CD4-positive, alpha-beta T cell treated with Interleukin-6 at 100 ng/mL for 8 hours (primary cell): Measurements from ENCODE around the gene LARGE2.
"Not testable (repeated sequence)": the region's sequence is repeated elsewhere in the genome, so short reads cannot be mapped to it uniquely, and the experiment has no call there.

Source experiments
- DNase-seq: peaks from one replicate; pipeline ENCODE4 v3.0.0-alpha.2; 2020; ENCODE audit warnings: mixed read lengths, low spot score

The LARGE2 gene

DNA sequence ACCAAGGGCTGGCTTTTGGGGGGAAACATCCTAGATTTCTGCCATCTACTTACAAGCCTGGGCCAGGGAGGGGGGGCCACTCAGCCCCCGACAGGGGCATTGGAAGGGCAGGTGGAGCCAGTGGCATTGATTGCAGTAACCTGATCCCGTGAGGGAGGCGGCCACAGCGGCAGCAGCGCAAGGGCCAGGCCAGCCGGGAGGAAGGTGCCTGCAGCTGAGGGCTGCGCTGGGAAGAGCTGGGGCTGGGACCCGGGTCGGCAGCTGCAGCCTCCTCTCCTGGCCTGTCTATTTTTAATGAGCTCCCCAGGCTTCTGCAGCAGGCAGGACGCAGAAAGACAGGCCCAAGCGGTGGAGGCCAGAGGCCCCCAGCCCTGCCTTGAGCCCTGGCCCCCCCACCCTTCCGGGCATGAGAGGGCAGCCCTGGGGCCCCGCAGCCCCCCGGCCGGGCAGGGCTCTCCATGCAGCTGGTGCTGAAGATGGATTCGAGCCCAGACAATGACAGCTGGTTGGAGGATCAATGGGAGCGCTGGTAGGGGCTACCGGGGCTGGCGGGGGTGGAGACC, 26.0 kb upstream of the LARGE2 start:
- DNase-seq, result no peak

DNA sequence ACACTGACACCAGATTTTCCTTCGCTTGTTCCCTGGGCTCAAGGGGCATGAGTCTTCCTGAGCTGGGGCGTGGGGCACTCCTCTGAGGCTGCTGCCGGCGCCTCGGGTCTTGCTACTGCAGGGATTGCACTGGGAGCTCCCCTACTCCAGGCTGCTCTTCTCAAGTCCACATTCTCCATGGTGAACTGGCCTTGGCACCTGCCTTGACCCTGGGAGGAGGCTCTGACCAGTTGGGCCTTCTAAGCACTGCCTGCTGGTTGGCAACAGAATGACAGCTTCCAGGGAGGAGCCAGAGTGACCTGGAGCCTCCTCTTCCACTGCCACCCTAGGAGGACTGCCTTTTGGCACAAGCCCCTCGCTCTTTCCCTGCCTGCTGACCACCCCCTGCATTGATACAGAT, 24.9 kb upstream of the LARGE2 start:
- no peak for DNase-seq

DNA sequence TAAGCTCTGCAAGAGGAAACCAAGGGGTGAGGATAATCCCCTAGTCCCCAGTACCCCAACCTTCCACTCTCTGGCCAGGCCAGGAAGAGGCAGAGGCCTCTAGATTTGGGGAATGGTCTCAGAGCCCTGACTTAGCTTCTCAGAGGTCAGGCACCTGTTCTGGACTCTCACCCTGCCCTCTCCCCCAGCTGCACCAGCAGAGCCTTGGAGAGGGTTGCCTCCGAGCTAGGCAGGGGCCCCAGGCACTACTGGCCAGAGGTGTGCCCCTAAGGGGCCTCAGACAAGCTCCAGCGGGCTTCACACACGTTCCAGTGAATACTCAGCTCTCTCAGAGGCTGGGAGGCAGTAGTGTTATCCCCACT, 23.4 kb upstream of the LARGE2 start:
- no peak for DNase-seq

- DNase-seq, result no peak
Measured at GRCh38 chr11:45899448-45900174, 22.8 kb upstream of the LARGE2 start.

DNA sequence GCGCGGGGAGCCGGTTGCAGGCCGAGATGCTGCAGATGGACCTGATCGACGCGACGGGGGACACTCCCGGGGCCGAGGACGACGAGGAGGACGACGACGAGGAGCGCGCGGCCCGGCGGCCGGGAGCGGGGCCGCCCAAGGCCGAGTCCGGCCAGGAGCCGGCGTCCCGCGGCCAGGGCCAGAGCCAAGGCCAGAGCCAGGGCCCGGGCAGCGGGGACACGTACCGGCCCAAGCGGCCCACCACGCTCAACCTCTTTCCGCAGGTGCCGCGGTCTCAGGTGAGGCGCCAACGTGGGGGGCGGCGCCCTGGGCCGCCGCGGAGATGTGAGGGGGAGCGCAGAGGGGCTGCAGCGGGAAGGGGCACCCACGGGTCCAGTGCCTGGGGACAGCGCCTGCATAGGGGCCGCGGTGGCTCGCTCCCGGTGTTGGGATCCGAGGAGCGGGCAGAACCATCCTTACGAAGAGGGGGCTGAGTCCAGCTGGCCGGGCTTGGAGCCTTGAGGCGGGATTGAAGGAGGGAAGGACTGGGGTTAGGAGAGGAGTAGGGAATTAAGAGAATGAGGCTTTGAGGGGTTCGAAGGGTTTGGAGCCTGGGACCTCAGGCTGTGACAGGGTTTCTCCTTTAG, 22.2 kb upstream of the LARGE2 start:
- DNase-seq, result not testable (repeated sequence)

DNA sequence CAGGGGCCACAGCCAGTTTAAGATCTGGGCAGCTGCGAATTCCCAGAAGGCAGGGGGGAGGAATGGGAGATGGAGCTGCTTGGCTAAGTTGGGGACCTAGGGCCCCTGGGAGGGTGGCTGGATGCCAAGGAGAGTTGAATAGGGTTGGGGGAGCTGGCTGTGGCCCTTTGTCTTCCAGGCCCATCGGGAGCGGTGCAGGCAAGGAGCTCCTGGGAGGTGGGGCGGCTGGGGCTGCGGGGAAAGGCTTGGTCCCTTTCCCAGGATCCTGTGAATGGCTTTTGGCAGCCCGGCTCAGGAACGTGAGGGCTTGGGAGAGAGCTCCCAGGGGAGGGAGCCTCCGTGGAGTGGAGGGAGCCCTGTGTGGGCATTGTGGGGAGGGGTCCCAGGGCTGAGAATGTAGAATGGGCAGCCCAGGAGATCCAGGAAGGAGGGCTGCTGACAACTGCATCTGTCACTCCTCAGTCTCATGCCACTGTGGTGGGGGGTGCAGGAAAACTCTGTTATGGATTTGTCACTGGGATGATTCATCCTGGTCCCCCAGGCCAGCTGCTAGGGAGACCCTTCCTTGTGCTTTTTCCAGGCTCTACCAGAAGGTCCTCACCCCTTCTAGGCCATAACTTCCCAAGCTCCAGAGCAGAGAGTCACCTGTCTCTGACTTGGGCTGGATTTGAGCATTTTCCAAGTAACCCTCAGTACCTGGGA, 21.4 kb upstream of the LARGE2 start:
- DNase-seq, result no peak

DNA sequence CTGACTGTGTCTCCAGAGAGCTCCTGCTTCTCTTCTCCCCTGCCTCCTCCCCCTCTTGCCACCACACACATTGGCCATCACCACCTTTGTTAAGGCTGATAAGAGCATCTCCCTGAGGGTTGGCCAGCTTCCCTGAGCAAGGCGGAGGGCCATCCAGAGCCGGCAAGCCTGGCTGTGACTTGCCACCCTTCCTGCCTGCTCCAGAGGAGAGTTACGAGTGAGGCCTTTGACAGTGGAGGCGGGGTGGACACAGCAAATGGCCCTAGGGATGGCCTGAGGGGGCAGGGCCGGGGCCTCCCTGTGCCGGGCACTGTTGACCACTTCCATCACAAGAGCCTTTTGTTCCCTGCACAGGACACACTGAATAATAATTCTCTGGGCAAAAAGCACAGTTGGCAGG, 20.8 kb upstream of the LARGE2 start:
- DNase-seq, result no peak

- DNase-seq, result no peak
Measured at GRCh38 chr11:45902452-45903380, 19.7 kb upstream of the LARGE2 start.

DNA sequence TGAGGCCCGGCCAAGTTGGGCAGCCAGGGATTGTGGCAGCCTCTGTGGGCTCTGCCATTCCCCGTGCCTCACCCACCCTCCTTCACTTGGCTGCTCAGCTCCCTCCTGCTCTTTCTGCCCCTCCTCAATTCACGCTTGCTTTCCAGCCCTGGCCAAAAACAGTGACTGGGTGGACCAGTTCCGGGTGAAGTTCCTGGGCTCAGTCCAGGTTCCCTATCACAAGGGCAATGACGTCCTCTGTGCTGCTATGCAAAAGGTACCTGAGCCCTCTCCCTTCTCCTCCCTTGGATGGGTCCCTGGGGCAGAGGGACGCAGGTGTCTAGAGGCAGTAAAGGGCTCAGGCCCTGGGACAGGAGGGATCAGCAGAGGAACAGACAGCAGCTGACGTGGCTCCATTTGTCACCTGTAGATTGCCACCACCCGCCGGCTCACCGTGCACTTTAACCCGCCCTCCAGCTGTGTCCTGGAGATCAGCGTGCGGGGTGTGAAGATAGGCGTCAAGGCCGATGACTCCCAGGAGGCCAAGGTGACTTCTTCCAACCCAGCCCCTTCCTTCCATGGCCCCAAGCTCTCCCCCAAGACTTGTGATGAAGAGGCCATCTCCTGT, 18.0 kb upstream of the LARGE2 start:
- DNase-seq, result no peak

- DNase-seq, result no peak
Measured at GRCh38 chr11:45905095-45905494, 17.4 kb upstream of the LARGE2 start.

GRCh38 chr11:45905576-45905975, 16.9 kb upstream of the LARGE2 start:
- not testable (repeated sequence) for DNase-seq

DNA sequence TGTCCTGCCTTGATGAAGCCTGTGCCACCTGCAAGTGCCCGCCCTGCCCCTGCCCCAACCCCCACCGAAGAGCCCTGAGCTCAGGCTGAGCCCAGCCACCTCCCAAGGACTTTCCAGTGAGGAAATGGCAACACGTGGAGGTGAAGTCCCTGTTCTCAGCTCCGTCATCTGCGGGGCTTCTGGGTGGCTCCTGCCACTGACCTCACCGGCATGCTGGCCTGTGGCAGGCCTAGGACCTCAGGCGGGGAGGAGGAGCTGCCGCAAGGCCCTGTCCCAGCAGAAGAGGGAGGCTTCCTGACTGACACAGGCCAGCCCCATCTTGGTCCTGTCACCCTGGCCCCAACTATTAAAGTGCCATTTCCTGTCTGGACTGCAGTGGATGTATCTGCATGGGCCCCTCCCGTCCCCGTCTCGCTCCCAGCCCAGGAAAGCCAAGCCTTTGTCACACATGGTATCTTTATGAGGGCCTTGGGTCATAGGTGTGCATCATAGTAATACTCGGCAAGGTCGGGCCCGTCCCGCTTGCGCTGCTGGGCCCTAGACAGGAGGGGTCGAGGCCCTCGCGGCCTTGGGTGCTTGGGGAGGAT, 16.3 kb upstream of the LARGE2 start:
- no peak for DNase-seq

DNA sequence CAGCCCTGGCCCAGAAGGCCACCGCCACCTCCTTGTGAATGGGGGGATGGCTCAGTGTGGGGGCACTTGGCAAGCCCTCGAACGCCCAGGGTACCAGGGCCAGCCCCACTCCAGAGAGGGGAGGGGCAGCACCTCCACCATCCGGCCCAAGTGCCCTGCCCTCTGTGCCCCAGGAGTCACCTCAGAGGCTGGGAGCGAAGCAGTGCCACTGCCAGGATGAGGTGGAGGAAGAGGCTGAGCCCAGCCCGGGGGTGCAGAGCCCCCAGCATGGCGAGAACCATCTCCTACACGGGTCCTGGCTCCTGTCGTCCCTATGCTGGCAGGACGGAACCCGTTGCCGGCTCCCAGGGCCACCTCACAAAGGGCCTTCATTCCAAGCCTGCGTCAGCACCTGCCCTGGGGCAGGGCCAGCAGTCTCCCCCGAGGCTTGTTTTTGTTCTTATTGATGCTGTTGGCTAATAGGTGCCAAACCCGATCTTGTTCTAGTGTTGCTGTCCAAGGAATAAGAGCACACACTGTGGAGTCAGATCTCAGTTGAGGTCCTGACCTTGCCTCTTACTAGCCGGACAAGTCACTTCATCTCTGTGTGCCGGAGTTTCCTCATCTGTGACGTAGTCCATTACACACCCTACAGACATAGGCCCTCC, 15.4 kb upstream of the LARGE2 start, which contains the start of gene FREY1:
FREY1 (minus strand) TSS at position 307 of the 647 bp plus-strand sequence; CDS start at position 281, 26 bp downstream.
- no peak for DNase-seq

GRCh38 chr11:45907911-45908370, 14.5 kb upstream of the LARGE2 start:
- DNase-seq, result no peak

DNA sequence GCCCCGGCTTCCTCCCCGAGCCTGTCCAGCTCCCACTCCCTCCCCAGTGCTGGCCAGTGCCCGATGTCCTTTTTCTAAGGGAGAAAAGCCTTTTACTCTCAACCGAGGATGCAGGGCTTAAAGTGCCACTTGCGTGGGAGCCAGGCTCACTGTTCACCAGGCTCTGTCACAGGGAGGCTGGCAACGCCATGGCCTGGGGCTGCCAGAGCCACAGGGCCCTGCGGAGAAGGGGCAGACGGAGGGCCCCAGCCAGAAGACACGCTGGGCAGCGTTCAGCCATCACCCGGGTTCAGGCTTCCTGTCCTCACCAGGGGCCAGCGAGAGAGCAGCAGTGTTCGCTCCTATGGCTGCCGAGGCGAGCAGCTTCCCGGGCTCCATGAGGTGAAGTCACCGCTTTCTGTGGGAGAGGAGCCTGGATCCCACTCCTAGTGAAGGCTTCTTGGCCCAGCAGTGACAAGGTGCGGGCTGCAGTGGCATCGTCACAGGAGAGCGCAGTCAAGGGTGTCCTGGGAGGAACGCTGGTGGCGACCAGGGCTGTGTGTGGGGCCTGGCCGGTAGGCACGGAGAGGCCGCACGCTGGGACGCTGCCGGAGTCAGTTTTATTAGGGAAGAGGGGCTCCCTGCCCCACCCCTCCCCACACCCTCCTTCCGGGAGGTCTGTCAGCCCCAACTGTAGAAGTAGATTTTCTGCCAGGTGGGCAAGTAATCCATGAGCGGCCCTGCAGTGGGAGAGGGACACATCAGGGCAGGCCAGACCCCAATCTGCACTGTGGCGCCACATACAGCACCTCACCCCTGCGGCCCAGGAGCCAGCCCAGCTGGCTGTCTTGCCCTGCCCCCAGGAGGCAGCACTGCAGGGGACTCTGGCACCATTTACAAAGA, 12.6 kb upstream of the LARGE2 start:
- DNase-seq, result no peak

DNA sequence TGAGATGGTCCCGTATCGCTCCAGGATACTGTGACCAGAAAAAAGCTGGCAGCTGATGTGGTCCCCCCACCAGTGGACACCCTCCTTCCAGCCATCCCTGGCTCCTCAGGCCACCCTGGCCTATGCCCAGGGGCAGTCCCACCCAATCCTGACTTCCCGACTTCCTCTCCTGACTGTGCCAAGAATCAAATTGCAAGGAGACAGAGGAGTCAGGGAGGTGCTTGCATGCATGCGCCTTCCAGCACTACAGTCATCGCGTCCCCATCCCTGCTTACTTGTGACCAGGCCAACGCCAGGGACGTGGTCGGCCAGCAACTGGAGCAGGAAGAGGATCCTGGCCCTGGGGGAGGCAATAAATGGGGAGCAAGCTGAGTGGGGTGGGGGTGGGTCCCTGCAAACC, 11.8 kb upstream of the LARGE2 start:
- no peak for DNase-seq

GRCh38 chr11:45913514-45913913, 8.9 kb upstream of the LARGE2 start:
- no peak for DNase-seq

GRCh38 chr11:45913942-45914635, 8.4 kb upstream of the LARGE2 start:
- no peak for DNase-seq

DNA sequence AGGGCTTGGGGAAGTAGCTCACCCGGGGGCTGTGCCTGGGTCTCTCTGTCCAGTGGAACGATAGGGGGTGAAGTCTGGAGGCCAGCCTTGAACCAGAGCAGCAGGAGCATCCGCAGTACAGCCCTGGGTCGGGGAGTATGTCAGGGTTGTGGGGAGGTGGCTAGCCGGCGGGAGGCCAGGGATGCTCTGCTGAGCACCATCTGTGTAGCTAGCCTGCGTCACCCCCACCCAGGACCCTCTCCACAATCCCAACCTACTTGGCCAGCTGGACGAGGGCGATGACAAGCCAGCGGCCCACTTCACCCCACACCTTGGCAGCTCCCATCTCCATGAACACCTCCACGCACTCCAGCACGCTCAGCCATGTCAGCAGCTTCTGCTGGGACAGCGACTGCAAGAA, 7.0 kb upstream of the LARGE2 start:
- DNase-seq, result no peak
